Activated T-helper 2 cell treated with anti-CD3 and anti-CD28 coated beads, Interferon-gamma antibody, Interleukin-2, Interleukin-4, amounts not matched to agents 10 μg/mL and 5 μg/mL and 100 μg/mL, durations not matched to agents 14 hours and 24 hours and 36 hours (primary cell): Measurements from ENCODE around the gene PCBP3. TPM values are rescaled to one million over a fixed set of nuclear protein-coding genes. Genes with fewer than 3 reads are reported as not detected.

Source experiments
- DNase-seq: peaks from one replicate; pipeline ENCODE4 v3.0.0; 2021; ENCODE audit warnings: low spot score
- H3K27ac Mint-ChIP-seq: one replicate; pipeline ENCODE4 v1.8.0; 2021; ENCODE audit warnings: mixed read lengths
- H3K27me3 Mint-ChIP-seq: one replicate; pipeline ENCODE4 v1.8.0; 2021; ENCODE audit warnings: low read depth, mixed read lengths
- H3K36me3 Mint-ChIP-seq: one replicate; pipeline ENCODE4 v1.8.0; 2021; ENCODE audit warnings: low read depth, mixed read lengths
- H3K4me1 Mint-ChIP-seq: one replicate; pipeline ENCODE4 v1.8.0; 2021; ENCODE audit warnings: low read depth, mixed read lengths
- H3K4me3 Mint-ChIP-seq: one replicate; pipeline ENCODE4 v1.8.0; 2021; ENCODE audit warnings: low read depth, mild to moderate bottlenecking, moderate library complexity, mixed read lengths
- H3K9me3 Mint-ChIP-seq: one replicate; pipeline ENCODE4 v1.8.0; 2021; ENCODE audit warnings: mixed read lengths
- intact Hi-C: fragments of 100-400 bp; cut with micrococcal nuclease; formaldehyde crosslinking; loops from one replicate; pipeline ENCODE4 v1.15.1; 2023
- total RNA-seq: library from RNA; stranded (reverse); gene quantifications from 2 replicates; pipeline ENCODE4 v1.2.3, GENCODE V29; 2022

PCBP3 gene
- total RNA-seq, 1 donor from 2014 or later: 6.9 TPM

DNA sequence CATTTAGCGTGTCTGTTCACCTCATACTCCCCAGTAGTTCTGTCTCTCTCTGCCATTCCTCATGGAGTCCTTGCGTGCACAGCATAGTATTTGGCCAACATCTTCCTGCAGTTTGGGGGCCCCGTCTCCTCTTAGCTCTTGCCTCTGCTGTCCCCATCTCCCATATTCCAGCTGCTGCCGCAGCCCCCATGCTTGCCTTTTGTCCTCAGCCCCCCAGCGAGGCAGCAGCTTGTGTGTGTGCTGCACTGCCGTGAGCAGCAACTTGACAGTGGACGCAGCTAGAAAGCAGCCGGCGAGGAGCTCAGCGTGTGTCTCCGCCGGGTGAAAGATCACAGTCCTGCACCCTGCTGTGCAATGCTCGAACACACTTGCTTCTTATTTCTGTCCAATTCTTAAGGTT, 173.8 kb downstream of the PCBP3 start:
- H3K4me3 Mint-ChIP-seq: no peak overlapping the region
- H3K9me3 Mint-ChIP-seq: peaks cover 6% of the 10 kb centered on the region
- peaks cover 2% of the 10 kb centered on the region for H3K36me3 Mint-ChIP-seq
- H3K27me3 Mint-ChIP-seq: peaks cover 5% of the 10 kb centered on the region
- H3K4me1 Mint-ChIP-seq: peaks cover 38% of the 10 kb centered on the region
- DNase-seq: no peak
- H3K27ac Mint-ChIP-seq: peak overlapping the region; percentile 43
- intact Hi-C loops: loop anchor here (10.0 kb wide), 1 partner anchor 663 kb away; no protein-coding TSS in a partner anchor

- DNase-seq: no peak
- Mint-ChIP-seq H3K36me3 (peaks cover 2% of the 10 kb centered on the region), H3K9me3 (no peaks in the 10 kb centered on the region), H3K4me3 (peak overlapping the region; percentile 46), H3K27me3 (peaks cover 5% of the 10 kb centered on the region), H3K27ac (peak overlapping the region; percentile 93), H3K4me1 (peaks cover 38% of the 10 kb centered on the region)
- intact Hi-C loops: loop anchor here (1.0 to 10.0 kb wide), 6 partner anchors 51 to 740 kb away; no protein-coding TSS in a partner anchor
Measured at GRCh38 chr21:45818276-45818903, 174.9 kb downstream of the PCBP3 start.

DNA sequence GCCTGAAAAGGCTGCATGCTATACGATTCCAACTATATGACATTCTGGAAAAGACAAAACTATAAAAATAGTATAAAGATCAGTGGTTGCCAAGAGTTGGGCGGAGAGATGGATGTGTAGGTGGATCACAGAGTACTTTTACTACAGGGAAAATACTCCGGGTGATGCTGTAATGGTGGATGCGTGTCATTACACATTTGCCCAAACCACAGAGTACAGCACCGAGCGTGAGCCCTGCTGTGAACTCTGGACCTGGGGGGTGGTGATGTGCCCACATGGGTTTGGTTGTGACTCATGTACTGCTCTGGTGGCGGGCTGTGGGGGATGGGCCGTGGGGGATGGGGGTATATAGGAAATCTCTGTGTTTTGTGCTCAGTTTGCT, 175.4 kb downstream of the PCBP3 start:
- peaks cover 2% of the 10 kb centered on the region for H3K36me3 Mint-ChIP-seq
- peaks cover 5% of the 10 kb centered on the region for H3K27me3 Mint-ChIP-seq
- intact Hi-C loops: loop anchor here (1.0 to 10.0 kb wide), 7 partner anchors 52 to 740 kb away; no protein-coding TSS in a partner anchor
- H3K27ac Mint-ChIP-seq: peak overlapping the region; percentile 93
- H3K9me3 Mint-ChIP-seq: no peaks in the 10 kb centered on the region
- peak; percentile 64 for DNase-seq
- H3K4me3 Mint-ChIP-seq: no peak overlapping the region
- peaks cover 38% of the 10 kb centered on the region for H3K4me1 Mint-ChIP-seq

DNA sequence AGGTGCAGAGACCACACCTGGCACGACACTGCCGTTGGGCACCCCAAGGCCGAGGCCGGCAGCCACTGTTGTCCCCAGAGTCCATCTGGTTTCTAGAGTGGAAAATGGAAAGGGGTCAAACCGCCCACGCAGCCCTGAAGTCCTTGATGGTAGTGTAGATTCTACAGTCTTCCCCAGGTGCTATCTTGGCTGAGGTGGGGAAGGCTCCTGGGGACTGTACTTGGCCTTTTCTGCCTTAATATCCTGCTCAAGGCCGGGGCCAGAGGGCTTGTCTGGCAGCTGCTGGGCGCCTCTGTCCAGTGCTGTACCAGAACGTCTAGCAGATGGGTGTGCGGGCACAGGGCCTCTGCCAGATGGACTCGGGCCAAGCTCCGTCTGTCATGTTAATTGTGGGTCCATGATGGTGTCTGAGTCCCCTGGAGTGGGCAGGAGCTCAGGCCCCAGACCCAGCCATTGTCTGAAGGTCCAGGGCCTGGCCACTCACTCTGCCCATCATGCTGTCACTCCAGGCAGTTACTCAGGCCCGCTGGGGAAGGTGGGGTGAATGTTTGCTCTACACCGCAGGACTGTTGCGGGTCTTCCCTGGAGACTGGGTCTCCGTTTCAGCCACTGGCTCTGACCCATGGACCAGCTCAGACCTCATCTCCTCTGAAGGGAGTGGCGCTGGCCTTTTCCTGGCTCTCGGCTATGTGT, 176.1 kb downstream of the PCBP3 start:
- intact Hi-C loops: loop anchor here (1.0 to 10.0 kb wide), 8 partner anchors 67 to 741 kb away; no protein-coding TSS in a partner anchor
- Mint-ChIP-seq H3K36me3 (peaks cover 2% of the 10 kb centered on the region), H3K4me3 (no peak overlapping the region), H3K9me3 (no peaks in the 10 kb centered on the region), H3K4me1 (peaks cover 38% of the 10 kb centered on the region), H3K27me3 (peaks cover 7% of the 10 kb centered on the region), H3K27ac (peak overlapping the region; percentile 93)
- DNase-seq: peak; percentile 13

DNA sequence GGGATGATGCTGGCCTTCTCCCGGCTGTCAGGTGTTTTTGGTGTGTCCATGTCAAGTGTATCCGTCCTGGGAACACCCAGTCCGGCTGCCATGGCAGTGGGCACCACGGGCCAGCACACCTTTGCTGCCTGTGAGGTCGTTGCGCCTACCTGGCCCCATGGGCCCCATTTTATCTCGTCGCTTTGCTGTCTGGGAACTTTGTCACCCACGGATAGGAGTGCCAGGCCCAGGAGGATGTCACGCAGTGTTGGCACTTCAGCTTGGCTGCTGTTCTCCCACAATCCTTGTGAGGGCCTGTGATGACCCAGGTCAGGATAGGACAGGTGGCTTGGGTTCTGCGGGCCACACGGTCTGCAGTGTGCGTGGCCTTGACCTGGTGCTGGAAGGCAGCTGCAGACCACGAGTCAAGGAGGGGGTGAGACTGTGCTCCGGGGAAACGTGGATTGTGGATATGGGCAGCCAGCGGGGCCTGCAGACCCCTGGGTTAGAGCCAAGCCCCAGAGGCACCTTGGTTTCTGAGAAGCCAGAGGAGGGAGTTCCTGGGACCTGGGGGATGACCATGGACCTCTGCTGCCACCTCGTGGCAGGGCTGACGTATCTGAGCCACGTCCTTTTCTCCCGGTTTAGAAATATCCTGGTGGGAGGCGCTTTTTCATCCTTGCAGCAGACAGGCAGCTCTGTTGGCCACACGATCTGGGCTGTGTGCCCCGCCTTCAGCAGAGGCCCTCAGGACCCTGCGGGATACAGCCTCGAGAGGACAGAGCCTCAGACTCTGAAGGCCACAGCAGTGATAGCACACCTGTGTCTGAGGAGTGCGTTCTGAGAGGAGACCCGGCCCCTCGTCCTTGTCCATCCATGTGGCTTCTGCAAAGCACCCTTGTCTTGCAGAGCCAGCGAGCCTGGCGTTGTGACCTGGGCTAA, 176.9 kb downstream of the PCBP3 start:
- intact Hi-C loops: loop anchor here (1.0 to 2.0 kb wide), 3 partner anchors 264 to 381 kb away; no protein-coding TSS in a partner anchor
- DNase-seq: peak; percentile 69
- no peak overlapping the region for H3K27ac Mint-ChIP-seq
- H3K4me3 Mint-ChIP-seq: no peak overlapping the region
- H3K4me1 Mint-ChIP-seq: peaks cover 38% of the 10 kb centered on the region
- H3K27me3 Mint-ChIP-seq: peaks cover 7% of the 10 kb centered on the region
- peaks cover 2% of the 10 kb centered on the region for H3K36me3 Mint-ChIP-seq
- H3K9me3 Mint-ChIP-seq: no peaks in the 10 kb centered on the region

GRCh38 chr21:45821315-45821962, 177.9 kb downstream of the PCBP3 start:
- no peak overlapping the region for H3K27ac Mint-ChIP-seq
- H3K27me3 Mint-ChIP-seq: peaks cover 7% of the 10 kb centered on the region
- intact Hi-C loops: loop anchor here (2.0 kb wide), 1 partner anchor 343 kb away; no protein-coding TSS in a partner anchor
- H3K9me3 Mint-ChIP-seq: no peaks in the 10 kb centered on the region
- peak; percentile 6 for DNase-seq
- no peak overlapping the region for H3K4me3 Mint-ChIP-seq
- H3K36me3 Mint-ChIP-seq: peaks cover 2% of the 10 kb centered on the region
- peaks cover 38% of the 10 kb centered on the region for H3K4me1 Mint-ChIP-seq

- Mint-ChIP-seq H3K27ac (no peak overlapping the region), H3K36me3 (peaks cover 2% of the 10 kb centered on the region), H3K4me1 (peaks cover 39% of the 10 kb centered on the region), H3K9me3 (no peaks in the 10 kb centered on the region), H3K27me3 (peaks cover 7% of the 10 kb centered on the region), H3K4me3 (no peak overlapping the region)
- intact Hi-C loops: loop anchor here (2.0 kb wide), 1 partner anchor 343 kb away; no protein-coding TSS in a partner anchor
- no peak for DNase-seq
Measured at GRCh38 chr21:45821998-45822397, 178.5 kb downstream of the PCBP3 start.

DNA sequence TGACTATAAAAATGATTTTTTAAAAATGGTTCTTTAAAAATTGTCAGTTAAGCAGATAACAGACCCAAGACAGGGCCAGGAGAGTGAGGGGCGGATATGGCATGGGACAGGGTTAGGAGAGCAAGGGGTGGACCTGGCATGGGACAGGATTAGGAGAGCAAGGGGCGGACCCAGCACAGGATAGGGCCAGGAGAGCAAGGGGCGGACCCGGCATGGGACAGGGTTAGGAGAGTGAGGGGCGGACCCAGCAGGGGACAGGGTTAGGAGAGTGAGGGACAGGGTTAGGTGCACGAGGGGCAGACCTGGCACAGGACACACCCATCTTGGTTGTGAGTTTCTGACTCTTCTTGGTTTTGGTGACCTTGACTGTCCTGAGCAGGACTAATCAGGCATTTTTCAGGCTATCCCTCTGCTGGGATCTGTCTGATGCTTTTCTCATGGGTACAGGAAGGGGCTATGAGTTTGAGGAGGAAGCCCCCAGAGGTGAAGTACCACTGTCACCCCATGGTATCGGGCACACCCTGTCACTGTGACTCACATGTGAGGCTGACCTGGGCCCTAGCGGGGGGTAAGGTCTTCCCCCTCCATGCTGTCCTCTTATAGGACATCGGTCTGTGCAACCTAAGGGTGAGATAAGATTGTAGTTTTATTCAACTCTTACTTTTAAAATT, 179.0 kb downstream of the PCBP3 start:
- Mint-ChIP-seq H3K27me3 (peaks cover 7% of the 10 kb centered on the region), H3K4me3 (no peak overlapping the region), H3K36me3 (peaks cover 2% of the 10 kb centered on the region), H3K27ac (no peak overlapping the region), H3K9me3 (no peaks in the 10 kb centered on the region), H3K4me1 (peaks cover 40% of the 10 kb centered on the region)
- intact Hi-C loops: no loop called here
- DNase-seq: peak; percentile 5

DNA sequence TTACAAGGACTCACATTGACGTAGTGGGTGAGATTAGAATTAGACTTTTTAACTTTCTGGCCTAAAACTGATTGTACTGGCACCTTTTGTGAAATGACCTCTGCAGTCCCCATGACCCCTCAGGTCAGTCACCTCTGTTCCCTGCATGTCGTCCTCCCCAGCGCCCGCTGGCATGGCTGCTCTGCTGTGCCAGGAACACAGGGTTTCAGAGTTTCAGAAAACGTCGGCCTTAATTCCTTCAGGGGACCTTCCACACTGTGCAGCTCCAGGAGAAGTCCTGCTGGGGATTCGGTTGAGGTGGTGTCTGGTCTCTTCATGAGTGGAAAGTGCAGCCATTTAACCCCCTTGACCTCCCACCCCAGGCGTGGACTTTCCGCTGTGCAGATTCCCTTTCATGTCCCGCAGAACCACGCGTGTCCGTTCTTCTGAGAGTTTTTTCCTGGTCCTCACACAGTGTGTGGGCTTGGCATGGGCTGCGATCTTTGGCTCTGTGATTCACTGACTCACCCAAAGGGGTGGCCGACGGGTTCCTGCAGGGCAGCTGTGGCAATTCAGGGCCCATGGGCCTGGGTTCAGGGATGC, 179.7 kb downstream of the PCBP3 start:
- no peak for DNase-seq

GRCh38 chr21:45824546-45825215, 181.2 kb downstream of the PCBP3 start:
- intact Hi-C loops: no loop called here
- H3K27ac Mint-ChIP-seq: no peak overlapping the region
- peaks cover 7% of the 10 kb centered on the region for H3K27me3 Mint-ChIP-seq
- no peaks in the 10 kb centered on the region for H3K9me3 Mint-ChIP-seq
- no peaks in the 10 kb centered on the region for H3K36me3 Mint-ChIP-seq
- DNase-seq: no peak
- peaks cover 28% of the 10 kb centered on the region for H3K4me1 Mint-ChIP-seq
- H3K4me3 Mint-ChIP-seq: no peak overlapping the region

More for the DNA sequence above, 179.7 kb downstream of the PCBP3 start:
- intact Hi-C loops: no loop called here
- H3K4me1 Mint-ChIP-seq: peaks cover 42% of the 10 kb centered on the region
- no peaks in the 10 kb centered on the region for H3K9me3 Mint-ChIP-seq
- peaks cover 2% of the 10 kb centered on the region for H3K36me3 Mint-ChIP-seq
- no peak overlapping the region for H3K4me3 Mint-ChIP-seq
- no peak overlapping the region for H3K27ac Mint-ChIP-seq
- peaks cover 7% of the 10 kb centered on the region for H3K27me3 Mint-ChIP-seq

- peaks cover 23% of the 10 kb centered on the region for H3K4me1 Mint-ChIP-seq
- DNase-seq: no peak
- intact Hi-C loops: no loop called here
- H3K27ac Mint-ChIP-seq: no peak overlapping the region
- no peak overlapping the region for H3K4me3 Mint-ChIP-seq
- H3K9me3 Mint-ChIP-seq: no peaks in the 10 kb centered on the region
- no peaks in the 10 kb centered on the region for H3K36me3 Mint-ChIP-seq
- peaks cover 7% of the 10 kb centered on the region for H3K27me3 Mint-ChIP-seq
Measured at GRCh38 chr21:45825219-45825618, 181.7 kb downstream of the PCBP3 start.
